ENCODE results near the gene LENG1.

- no peak for TF ChIP-seq USF1 (IDR thresholded peaks at IDR 0.05)
- no peak for TF ChIP-seq TAF1 (IDR thresholded peaks at IDR 0.05; ENCODE audit: low read depth)
- no peak for TF ChIP-seq TEAD4 (IDR thresholded peaks at IDR 0.05)
- no peak for TF ChIP-seq YY1 (IDR thresholded peaks at IDR 0.05; ENCODE audit: low read depth)
- TF ChIP-seq EP300 (IDR thresholded peaks at IDR 0.05; ENCODE audit: borderline replicate concordance): no peak
- no peak for TF ChIP-seq FOXM1 (IDR thresholded peaks at IDR 0.05; ENCODE audit: borderline replicate concordance, low read depth)
- TF ChIP-seq MAX (IDR thresholded peaks at IDR 0.05): no peak
- TF ChIP-seq REST (IDR thresholded peaks at IDR 0.05; ENCODE audit: low read depth): no peak
- TF ChIP-seq CEBPB (IDR thresholded peaks at IDR 0.05): no peak
- no peak for TF ChIP-seq RAD21 (IDR thresholded peaks at IDR 0.05; ENCODE audit: low read depth)
- no peak for TF ChIP-seq TCF12 (IDR thresholded peaks at IDR 0.05; ENCODE audit: low read depth)
- TF ChIP-seq ZBTB7A (IDR thresholded peaks at IDR 0.05; ENCODE audit: low read depth): no peak
- TF ChIP-seq NFIC (IDR thresholded peaks at IDR 0.05): no peak
Measured at GRCh38 chr19:54138489-54139256, 20.8 kb downstream of the LENG1 start.

All from Ishikawa (cell line).